Panc1 (cell line): ENCODE measurements around the gene PRODH2.

ENCODE experiments used
- POLR2AphosphoS5 ChIP-seq: IDR thresholded peaks from 2 replicates; pipeline ENCODE4 v1.6.1; 2012; ENCODE audit warnings: mild to moderate bottlenecking, low read depth, low read length, moderate library complexity
- SIN3A ChIP-seq: IDR thresholded peaks from 2 replicates; pipeline ENCODE4 v1.6.1; 2012; ENCODE audit warnings: low read depth, mild to moderate bottlenecking, low read length, moderate library complexity, borderline replicate concordance; ENCODE audit not compliant: insufficient read depth
- TCF7L2 ChIP-seq: IDR thresholded peaks from 2 replicates; pipeline ENCODE4 v1.6.1; 2011; ENCODE audit warnings: mild to moderate bottlenecking, low read depth, low read length, inconsistent platforms
- TF ChIP-seq, protein P1 (sequence below): fragments of 450-650 bp; IDR thresholded peaks from 2 replicates; pipeline ENCODE4 v1.5.1; 2017; ENCODE audit warnings: mild to moderate bottlenecking
- TF ChIP-seq, protein P2 (sequence below), 2 experiments: IDR thresholded peaks; 2 replicates each; pipeline ENCODE4 v1.6.1; 2011 to 2012; ENCODE audit warnings: low read depth in 2 of 2, control low read depth in 1 of 2, low read length in 1 of 2, mild to moderate bottlenecking in 1 of 2, moderate library complexity in 1 of 2; ENCODE audit not compliant: insufficient read depth in 1 of 2

GRCh38 chr19:35788205-35788960 is 24.3 kb downstream of the PRODH2 start:
- TF ChIP-seq, protein P1, sequence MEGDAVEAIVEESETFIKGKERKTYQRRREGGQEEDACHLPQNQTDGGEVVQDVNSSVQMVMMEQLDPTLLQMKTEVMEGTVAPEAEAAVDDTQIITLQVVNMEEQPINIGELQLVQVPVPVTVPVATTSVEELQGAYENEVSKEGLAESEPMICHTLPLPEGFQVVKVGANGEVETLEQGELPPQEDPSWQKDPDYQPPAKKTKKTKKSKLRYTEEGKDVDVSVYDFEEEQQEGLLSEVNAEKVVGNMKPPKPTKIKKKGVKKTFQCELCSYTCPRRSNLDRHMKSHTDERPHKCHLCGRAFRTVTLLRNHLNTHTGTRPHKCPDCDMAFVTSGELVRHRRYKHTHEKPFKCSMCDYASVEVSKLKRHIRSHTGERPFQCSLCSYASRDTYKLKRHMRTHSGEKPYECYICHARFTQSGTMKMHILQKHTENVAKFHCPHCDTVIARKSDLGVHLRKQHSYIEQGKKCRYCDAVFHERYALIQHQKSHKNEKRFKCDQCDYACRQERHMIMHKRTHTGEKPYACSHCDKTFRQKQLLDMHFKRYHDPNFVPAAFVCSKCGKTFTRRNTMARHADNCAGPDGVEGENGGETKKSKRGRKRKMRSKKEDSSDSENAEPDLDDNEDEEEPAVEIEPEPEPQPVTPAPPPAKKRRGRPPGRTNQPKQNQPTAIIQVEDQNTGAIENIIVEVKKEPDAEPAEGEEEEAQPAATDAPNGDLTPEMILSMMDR: no peak
- TF ChIP-seq, protein P2, sequence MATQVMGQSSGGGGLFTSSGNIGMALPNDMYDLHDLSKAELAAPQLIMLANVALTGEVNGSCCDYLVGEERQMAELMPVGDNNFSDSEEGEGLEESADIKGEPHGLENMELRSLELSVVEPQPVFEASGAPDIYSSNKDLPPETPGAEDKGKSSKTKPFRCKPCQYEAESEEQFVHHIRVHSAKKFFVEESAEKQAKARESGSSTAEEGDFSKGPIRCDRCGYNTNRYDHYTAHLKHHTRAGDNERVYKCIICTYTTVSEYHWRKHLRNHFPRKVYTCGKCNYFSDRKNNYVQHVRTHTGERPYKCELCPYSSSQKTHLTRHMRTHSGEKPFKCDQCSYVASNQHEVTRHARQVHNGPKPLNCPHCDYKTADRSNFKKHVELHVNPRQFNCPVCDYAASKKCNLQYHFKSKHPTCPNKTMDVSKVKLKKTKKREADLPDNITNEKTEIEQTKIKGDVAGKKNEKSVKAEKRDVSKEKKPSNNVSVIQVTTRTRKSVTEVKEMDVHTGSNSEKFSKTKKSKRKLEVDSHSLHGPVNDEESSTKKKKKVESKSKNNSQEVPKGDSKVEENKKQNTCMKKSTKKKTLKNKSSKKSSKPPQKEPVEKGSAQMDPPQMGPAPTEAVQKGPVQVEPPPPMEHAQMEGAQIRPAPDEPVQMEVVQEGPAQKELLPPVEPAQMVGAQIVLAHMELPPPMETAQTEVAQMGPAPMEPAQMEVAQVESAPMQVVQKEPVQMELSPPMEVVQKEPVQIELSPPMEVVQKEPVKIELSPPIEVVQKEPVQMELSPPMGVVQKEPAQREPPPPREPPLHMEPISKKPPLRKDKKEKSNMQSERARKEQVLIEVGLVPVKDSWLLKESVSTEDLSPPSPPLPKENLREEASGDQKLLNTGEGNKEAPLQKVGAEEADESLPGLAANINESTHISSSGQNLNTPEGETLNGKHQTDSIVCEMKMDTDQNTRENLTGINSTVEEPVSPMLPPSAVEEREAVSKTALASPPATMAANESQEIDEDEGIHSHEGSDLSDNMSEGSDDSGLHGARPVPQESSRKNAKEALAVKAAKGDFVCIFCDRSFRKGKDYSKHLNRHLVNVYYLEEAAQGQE (IDR thresholded peaks at IDR 0.05; ENCODE audit: insufficient read depth in 1 of 2, low read depth in 2 of 2, low read length in 1 of 2): no peak
- TF ChIP-seq POLR2AphosphoS5 (no peak), TCF7L2 (no peak), SIN3A (no peak)
